CD4-positive, CD25-positive, alpha-beta regulatory T cell (primary cell): ENCODE results near the gene ADCK2. TPM values are rescaled to one million over a fixed set of nuclear protein-coding genes. Genes with fewer than 3 reads are reported as not detected.
A peak's percentile ranks its signal among the peaks of the same experiment; 100 is the strongest.
"Not testable (repeated sequence)": the region's sequence is repeated elsewhere in the genome, so short reads cannot be mapped to it uniquely, and the experiment has no call there.

Experiments
- ATAC-seq, 2 donors: fragments of 150-1000 bp; cut with Tn5 transposase; one replicate each; pipeline ENCODE4 v1.10.0; 2021; ENCODE audit warnings: low read depth in 2 of 2, moderate number of reproducible peaks in 2 of 2, moderate library complexity in 1 of 2
- DNase-seq, 3 donors: peaks; one replicate each; pipeline versions ENCODE4 v3.0.0 to v3.0.0-alpha.2; 2012 to 2022; ENCODE audit warnings: mixed read lengths in 1 of 3
- H3K27ac ChIP-seq: one replicate; pipeline ENCODE4 v1.7.0; 2013; ENCODE audit warnings: mild to moderate bottlenecking, low read length; ENCODE audit not compliant: insufficient read depth, poor library complexity, severe bottlenecking
- H3K27me3 ChIP-seq: one replicate; pipeline ENCODE4 v1.7.0; 2013; ENCODE audit warnings: low read length; ENCODE audit not compliant: control insufficient read depth, insufficient read depth
- H3K36me3 ChIP-seq: one replicate; pipeline ENCODE4 v1.7.0; 2013; ENCODE audit warnings: mild to moderate bottlenecking, low read length, moderate library complexity; ENCODE audit not compliant: control insufficient read depth, insufficient read depth
- H3K4me1 ChIP-seq: 2 replicates; pipeline ENCODE4 v1.7.0; 2013; ENCODE audit warnings: mild to moderate bottlenecking, low read length; ENCODE audit not compliant: insufficient read depth, control insufficient read depth, poor library complexity, severe bottlenecking
- H3K4me3 ChIP-seq: one replicate; pipeline ENCODE4 v1.7.0; 2013; ENCODE audit warnings: low read depth, mild to moderate bottlenecking, low read length, moderate library complexity
- H3K9me3 ChIP-seq, 2 experiments: 1 replicate in 1 of 2; 2 replicates in 1 of 2; pipeline ENCODE4 v1.7.0; 2013; ENCODE audit warnings: low read length in 2 of 2, mild to moderate bottlenecking in 1 of 2, moderate library complexity in 1 of 2; ENCODE audit not compliant: control insufficient read depth in 2 of 2
- H3K27ac Mint-ChIP-seq, 3 donors: one replicate each; pipeline ENCODE4 v1.8.0; 2020 to 2022; ENCODE audit warnings: mild to moderate bottlenecking in 3 of 3, mixed read lengths in 3 of 3, moderate library complexity in 2 of 3
- H3K27me3 Mint-ChIP-seq: one replicate; pipeline ENCODE4 v1.8.0; 2022; ENCODE audit warnings: mild to moderate bottlenecking, mixed read lengths
- H3K36me3 Mint-ChIP-seq: one replicate; pipeline ENCODE4 v1.8.0; 2020; ENCODE audit warnings: mixed read lengths
- H3K4me1 Mint-ChIP-seq, 4 donors: one replicate each; pipeline ENCODE4 v1.8.0; 2020 to 2022; ENCODE audit warnings: mixed read lengths in 4 of 4, mild to moderate bottlenecking in 1 of 4
- H3K4me3 Mint-ChIP-seq, 4 donors: one replicate each; pipeline ENCODE4 v1.8.0; 2020 to 2022; ENCODE audit warnings: mild to moderate bottlenecking in 4 of 4, mixed read lengths in 4 of 4, moderate library complexity in 3 of 4
- H3K9me3 Mint-ChIP-seq, 7 donors: one replicate each; pipeline ENCODE4 v1.8.0; 2020 to 2022; ENCODE audit warnings: mixed read lengths in 7 of 7, mild to moderate bottlenecking in 3 of 7, moderate library complexity in 2 of 7
- polyA plus RNA-seq, 4 donors: library from polyadenylated mRNA; unstranded; fragments of 300-500 nt; fragmentation: Illumina TruSeq; gene quantifications; one replicate each; pipeline ENCODE4 v1.2.3, GENCODE V29; 2021
- total RNA-seq: library from RNA; stranded (reverse); gene quantifications from one replicate; pipeline ENCODE4 v1.2.3, GENCODE V29; 2022

ADCK2 gene
- total and polyA plus RNA-seq, 5 donors from 2014 or later = 14.3 to 35.2 (median 32.0) TPM

- Mint-ChIP-seq H3K27me3 (peaks cover 39% of the 10 kb centered on the region), H3K4me3 (no peak overlapping the region), H3K4me1 (peaks cover 0 to 12% (median 8%) of the 10 kb centered on the region in 4 donors), H3K9me3 (peaks cover 0 to 6% (median 0%) of the 10 kb centered on the region in 7 donors), H3K36me3 (no peaks in the 10 kb centered on the region), H3K27ac (no peak overlapping the region)
- Histone ChIP-seq H3K27me3 (no peaks in the 10 kb centered on the region), H3K27ac (no peak overlapping the region), H3K9me3 (no peaks in the 10 kb centered on the region), H3K4me3 (no peak overlapping the region), H3K36me3 (no peaks in the 10 kb centered on the region), H3K4me1 (peaks cover 8% of the 10 kb centered on the region)
- no peak for ATAC-seq
- no peak for DNase-seq
These were observed 11.6 kb upstream of the ADCK2 start for GRCh38 chr7:140661124-140661523.

GRCh38 chr7:140662938-140663337 is 9.8 kb upstream of the ADCK2 start:
- H3K27me3 Mint-ChIP-seq = peaks cover 34% of the 10 kb centered on the region
- H3K9me3 Mint-ChIP-seq = not testable (repeated sequence)

DNA sequence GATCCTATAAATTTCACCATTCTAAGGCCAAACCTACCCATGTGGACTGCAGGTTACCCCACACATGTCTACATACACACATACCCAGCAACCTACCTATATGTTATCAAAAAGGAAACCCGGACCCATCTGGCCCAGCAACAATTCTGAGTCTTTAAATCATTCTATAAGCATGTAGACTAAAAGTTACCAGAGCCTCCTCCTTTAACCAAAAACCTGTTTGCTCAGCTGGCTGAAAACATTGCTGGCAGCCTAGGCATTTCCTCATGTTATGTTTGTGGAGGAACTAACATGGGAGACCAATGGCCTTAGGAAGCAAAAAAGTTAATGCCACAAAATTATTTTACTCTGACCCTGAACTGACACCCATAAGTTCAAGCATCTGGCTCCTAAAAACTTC is 5.3 kb upstream of the ADCK2 start:
- H3K4me3 Mint-ChIP-seq = no peak overlapping the region
- H3K27ac ChIP-seq = no peak overlapping the region
- H3K27ac Mint-ChIP-seq = no peak overlapping the region
- no peak for DNase-seq
- H3K4me1 ChIP-seq = peaks cover 4% of the 10 kb centered on the region
- H3K9me3 ChIP-seq = no peaks in the 10 kb centered on the region
- H3K4me1 Mint-ChIP-seq = peaks cover 0 to 10% (median 5%) of the 10 kb centered on the region in 4 donors
- no peak for ATAC-seq
- H3K4me3 ChIP-seq = no peak overlapping the region
- H3K27me3 ChIP-seq = no peaks in the 10 kb centered on the region
- H3K9me3 Mint-ChIP-seq = peaks cover 0 to 4% (median 0%) of the 10 kb centered on the region in 7 donors
- H3K36me3 Mint-ChIP-seq = no peaks in the 10 kb centered on the region
- no peaks in the 10 kb centered on the region for H3K36me3 ChIP-seq
- peaks cover 31% of the 10 kb centered on the region for H3K27me3 Mint-ChIP-seq

More at GRCh38 chr7:140662938-140663337, 9.8 kb upstream of the ADCK2 start:
- not testable (repeated sequence) for H3K9me3 ChIP-seq, H3K4me1 ChIP-seq, H3K27me3 ChIP-seq, DNase-seq, H3K4me1 Mint-ChIP-seq, H3K36me3 Mint-ChIP-seq, H3K4me3 ChIP-seq, H3K27ac Mint-ChIP-seq, ATAC-seq, H3K36me3 ChIP-seq, H3K27ac ChIP-seq, H3K4me3 Mint-ChIP-seq

DNA sequence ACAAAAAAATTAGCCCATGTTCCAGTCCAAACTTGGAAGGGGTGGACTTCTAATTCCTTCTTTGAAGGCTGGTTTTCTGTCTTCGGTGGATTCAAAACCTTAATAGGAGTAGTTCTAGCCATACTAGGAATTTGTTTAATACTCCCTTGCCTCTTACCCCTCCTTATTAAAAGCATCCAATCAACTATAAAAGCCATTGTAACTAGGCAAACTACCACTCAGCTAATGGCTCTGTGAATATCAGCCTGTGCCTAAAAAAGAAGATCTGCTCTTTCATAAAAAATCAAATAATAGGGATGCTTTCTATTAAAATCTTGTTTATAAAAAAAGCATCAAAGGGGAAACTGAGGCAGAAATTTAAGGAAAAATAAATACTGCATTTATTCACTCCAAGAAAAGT is 4.1 kb upstream of the ADCK2 start:
- DNase-seq (no peak), ATAC-seq (no peak)
- Histone ChIP-seq H3K4me1 (peaks cover 12% of the 10 kb centered on the region), H3K27ac (no peak overlapping the region), H3K27me3 (no peaks in the 10 kb centered on the region), H3K36me3 (no peaks in the 10 kb centered on the region), H3K4me3 (no peak overlapping the region), H3K9me3 (no peaks in the 10 kb centered on the region)
- Mint-ChIP-seq H3K9me3 (peaks cover 0 to 3% (median 0%) of the 10 kb centered on the region in 7 donors), H3K27me3 (peaks cover 31% of the 10 kb centered on the region), H3K4me3 (no peak overlapping the region), H3K4me1 (peaks cover 0 to 14% (median 7%) of the 10 kb centered on the region in 4 donors), H3K27ac (no peak overlapping the region), H3K36me3 (no peaks in the 10 kb centered on the region)

GRCh38 chr7:140669352-140669751 is 3.4 kb upstream of the ADCK2 start:
- peaks cover 28% of the 10 kb centered on the region for H3K27me3 Mint-ChIP-seq
- H3K36me3 Mint-ChIP-seq = no peaks in the 10 kb centered on the region
- H3K4me1 Mint-ChIP-seq = peaks cover 0 to 21% (median 12%) of the 10 kb centered on the region in 4 donors
- Histone ChIP-seq H3K4me3 (no peak overlapping the region), H3K9me3 (no peaks in the 10 kb centered on the region), H3K36me3 (no peaks in the 10 kb centered on the region), H3K4me1 (peaks cover 19% of the 10 kb centered on the region), H3K27ac (no peak overlapping the region), H3K27me3 (no peaks in the 10 kb centered on the region)
- H3K27ac Mint-ChIP-seq = no peak overlapping the region
- no peak for DNase-seq
- ATAC-seq = no peak
- H3K9me3 Mint-ChIP-seq = peaks cover 0 to 3% (median 0%) of the 10 kb centered on the region in 7 donors
- H3K4me3 Mint-ChIP-seq = peak overlapping the region in 2 of 4 donors; percentile 2 to 54

DNA sequence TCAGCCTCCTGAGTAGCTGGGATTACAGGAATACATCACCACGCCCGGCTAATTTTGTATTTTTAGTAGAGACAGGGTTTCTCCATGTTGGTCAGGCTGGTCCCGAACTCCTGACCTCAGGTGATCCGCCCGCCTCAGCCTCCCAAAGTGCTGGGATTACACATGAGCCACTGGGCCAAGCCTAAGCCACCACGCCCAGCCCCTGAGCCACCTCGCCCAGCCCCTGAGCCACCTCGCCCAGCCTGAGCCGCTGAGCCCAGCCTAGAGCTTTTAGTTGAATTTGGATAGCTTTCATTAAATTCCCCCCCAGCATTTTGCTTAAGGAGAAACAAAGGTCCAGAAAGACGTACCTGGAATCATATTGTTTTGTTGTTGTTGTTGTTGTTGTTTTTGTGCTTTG is 2.9 kb upstream of the ADCK2 start:
- H3K4me3 ChIP-seq, H3K27ac ChIP-seq, DNase-seq, H3K9me3 Mint-ChIP-seq, H3K27ac Mint-ChIP-seq, H3K9me3 ChIP-seq, H3K36me3 Mint-ChIP-seq, ATAC-seq, H3K27me3 ChIP-seq, H3K36me3 ChIP-seq: not testable (repeated sequence)
- H3K4me1 Mint-ChIP-seq = peaks cover 0 to 26% (median 16%) of the 10 kb centered on the region in 4 donors
- H3K4me3 Mint-ChIP-seq = peak overlapping the region in 2 of 4 donors; percentile 53 to 80
- H3K4me1 ChIP-seq = peaks cover 22% of the 10 kb centered on the region
- peaks cover 22% of the 10 kb centered on the region for H3K27me3 Mint-ChIP-seq

GRCh38 chr7:140670343-140670935 is 2.3 kb upstream of the ADCK2 start:
- Histone ChIP-seq H3K27ac (no peak overlapping the region), H3K4me1 (peaks cover 22% of the 10 kb centered on the region), H3K27me3 (no peaks in the 10 kb centered on the region), H3K4me3 (no peak overlapping the region), H3K9me3 (no peaks in the 10 kb centered on the region), H3K36me3 (no peaks in the 10 kb centered on the region)
- Mint-ChIP-seq H3K4me3 (peak overlapping the region; percentile 21 to 80 (median 43)), H3K36me3 (no peaks in the 10 kb centered on the region), H3K9me3 (peaks cover 0 to 2% (median 0%) of the 10 kb centered on the region in 7 donors), H3K27me3 (peaks cover 21% of the 10 kb centered on the region), H3K4me1 (peaks cover 0 to 32% (median 20%) of the 10 kb centered on the region in 4 donors), H3K27ac (peak overlapping the region in 1 of 3 donors; percentile 56)
- ATAC-seq (no peak), DNase-seq (no peak)

- Histone ChIP-seq H3K36me3 (no peaks in the 10 kb centered on the region), H3K27me3 (no peaks in the 10 kb centered on the region), H3K4me1 (peaks cover 22% of the 10 kb centered on the region), H3K27ac (no peak overlapping the region), H3K9me3 (no peaks in the 10 kb centered on the region), H3K4me3 (peak overlapping the region; percentile 69)
- Mint-ChIP-seq H3K9me3 (no peaks in the 10 kb centered on the region), H3K27ac (peak overlapping the region in 2 of 3 donors; percentile 76 to 78), H3K4me1 (peaks cover 0 to 43% (median 29%) of the 10 kb centered on the region in 4 donors), H3K27me3 (peaks cover 16% of the 10 kb centered on the region), H3K4me3 (peak overlapping the region; percentile 80 to 84 (median 82)), H3K36me3 (no peaks in the 10 kb centered on the region)
- DNase-seq (no peak), ATAC-seq (no peak)
These were observed 779 bp upstream of the ADCK2 start for GRCh38 chr7:140671966-140672365.
